ENCODE measurements around the gene ZNF594. TPM values are rescaled to one million over a fixed set of nuclear protein-coding genes. Genes with fewer than 3 reads are reported as not detected.
A peak's percentile ranks its signal among the peaks of the same experiment; 100 is the strongest.
"Not testable (repeated sequence)": the region's sequence is repeated elsewhere in the genome, so short reads cannot be mapped to it uniquely, and the experiment has no call there.

Gene ZNF594
- 1 to 10 TPM; 4.7 to 4.8 TPM for total RNA-seq

GRCh38 chr17:5191541-5192417, at the start of gene ZNF594:
Gene ZNF594, minus strand, starts transcription at chr17:5191868. Its CDS starts 7,612 bp downstream, at chr17:5184256.
- TF ChIP-seq CTCF (IDR thresholded peaks at IDR 0.05) = peak; percentile 47 to 76
- H3K27me3 ChIP-seq = no peaks in the 10 kb centered on the region
- DNase-seq (ENCODE audit: low spot score) = peak; percentile 95
- H3K9me3 ChIP-seq = peaks cover 0 to 16% of the 10 kb centered on the region in 2 donors
- peaks cover 0 to 21% of the 10 kb centered on the region in 2 donors for H3K4me1 ChIP-seq
- H3K4me3 ChIP-seq = peak within 1 kb of the TSS; percentile 94 to 95
- peak within 1 kb of the TSS; percentile 82 to 88 for H3K27ac ChIP-seq
- no peaks in the 10 kb centered on the region for H3K36me3 ChIP-seq

DNA sequence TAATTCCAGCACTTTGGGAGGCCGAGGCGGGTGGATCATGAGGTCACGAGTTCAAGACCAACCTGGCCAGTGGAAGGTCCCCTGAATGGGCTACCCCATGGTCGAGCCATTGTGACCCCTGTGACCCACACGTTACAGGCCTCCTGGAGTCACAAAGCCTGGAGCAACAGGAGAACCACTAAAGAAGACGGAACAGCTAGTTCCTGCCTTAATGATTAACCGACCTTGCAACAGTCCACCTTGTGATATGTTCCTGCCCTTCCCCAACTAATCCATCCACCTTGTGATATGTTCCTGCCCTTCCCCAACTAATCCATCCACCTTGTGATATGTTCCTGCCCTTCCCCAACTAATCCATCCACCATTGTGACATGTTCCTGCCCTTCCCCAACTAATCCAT, 48.1 kb upstream of the ZNF594 start:
- not testable (repeated sequence) for H3K4me1 ChIP-seq; DNase-seq (ENCODE audit: low spot score); H3K4me3 ChIP-seq; H3K9me3 ChIP-seq; H3K36me3 ChIP-seq; H3K27ac ChIP-seq; H3K27me3 ChIP-seq

DNA sequence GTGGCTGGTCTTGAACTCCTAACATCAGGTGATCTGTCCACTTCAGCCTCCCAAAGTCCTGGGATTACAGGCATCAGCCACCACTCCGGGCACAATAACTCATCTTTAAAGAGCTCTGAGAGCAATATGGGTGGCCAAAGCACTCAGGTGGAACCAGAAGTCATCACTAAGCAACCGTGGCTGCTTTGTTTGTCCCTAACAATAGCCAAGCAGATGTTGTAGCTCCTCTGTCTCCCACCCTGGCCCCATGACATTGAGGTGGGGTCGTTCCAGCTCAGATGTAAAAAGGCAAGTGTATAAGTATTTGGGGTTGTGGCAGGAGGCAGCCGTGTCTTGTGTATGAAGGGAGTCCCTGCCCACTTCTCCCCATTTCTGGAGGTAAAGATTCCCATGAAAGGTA, 46.7 kb upstream of the ZNF594 start:
- no peak overlapping the region for H3K4me3 ChIP-seq
- H3K27ac ChIP-seq = no peak overlapping the region
- H3K27me3 ChIP-seq = no peaks in the 10 kb centered on the region
- no peaks in the 10 kb centered on the region for H3K36me3 ChIP-seq
- H3K9me3 ChIP-seq = no peaks in the 10 kb centered on the region
- no peak for TF ChIP-seq CTCF (IDR thresholded peaks at IDR 0.05)
- no peak for DNase-seq (ENCODE audit: low spot score)
- H3K4me1 ChIP-seq = no peaks in the 10 kb centered on the region

DNA sequence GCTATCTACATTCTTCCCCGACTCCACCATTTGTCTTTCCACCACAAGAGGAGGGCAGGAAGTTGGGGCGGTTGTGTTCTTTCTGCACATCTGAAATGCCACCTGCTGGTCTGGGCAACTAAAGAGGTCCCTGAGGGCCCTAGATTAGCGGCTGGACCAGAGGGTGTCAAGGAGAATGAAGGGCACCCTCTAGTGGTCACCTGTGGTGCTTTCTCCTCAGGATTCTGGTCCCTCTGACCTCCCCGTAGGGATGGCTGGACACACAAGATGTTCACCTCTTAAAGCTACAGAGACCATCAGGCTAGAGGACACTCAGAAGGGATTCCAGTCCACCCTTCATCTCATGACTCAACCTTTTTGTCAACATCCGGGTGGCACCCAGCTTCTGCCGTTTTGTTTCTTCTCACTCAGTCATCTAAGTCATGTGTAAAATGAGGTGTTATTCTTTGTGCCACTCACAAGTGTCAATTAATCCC, 45.9 kb upstream of the ZNF594 start:
- Histone ChIP-seq H3K4me3 (no peak overlapping the region), H3K9me3 (no peaks in the 10 kb centered on the region), H3K36me3 (no peaks in the 10 kb centered on the region), H3K27ac (no peak overlapping the region), H3K4me1 (no peaks in the 10 kb centered on the region), H3K27me3 (no peaks in the 10 kb centered on the region)
- peak; percentile 60 for DNase-seq (ENCODE audit: low spot score)
- TF ChIP-seq CTCF (IDR thresholded peaks at IDR 0.05) = peak in 1 of 2 donors; percentile 56

DNA sequence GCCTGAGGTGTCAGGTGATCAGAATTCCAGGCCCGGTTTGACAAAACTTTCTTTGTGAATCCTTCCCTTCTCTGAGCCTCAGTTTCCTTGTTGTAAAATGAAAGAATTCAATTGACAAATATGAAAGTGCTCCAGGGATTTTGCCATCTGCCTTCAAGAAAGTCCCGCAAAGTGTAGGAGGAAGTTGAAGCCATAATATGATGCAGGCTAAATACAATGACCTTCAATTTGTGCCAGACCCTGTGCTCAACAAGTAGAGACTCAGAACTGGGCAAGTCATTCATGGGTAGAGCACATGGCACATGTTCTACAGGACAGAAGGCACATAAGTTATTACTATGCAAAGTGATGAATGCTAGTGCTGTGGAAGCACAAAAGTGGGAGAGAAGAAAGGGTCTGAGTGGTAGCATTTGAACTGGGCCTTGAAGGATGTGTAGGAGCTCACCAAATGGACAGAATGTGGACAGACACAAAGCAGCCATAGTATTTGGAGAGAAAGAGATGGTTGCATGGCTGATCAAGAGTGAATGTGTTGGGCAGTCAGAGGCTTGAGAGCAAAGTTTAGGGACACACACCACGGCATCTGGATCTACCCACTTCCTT, 45.4 kb upstream of the ZNF594 start:
- Histone ChIP-seq H3K9me3 (no peaks in the 10 kb centered on the region), H3K4me1 (no peaks in the 10 kb centered on the region), H3K4me3 (no peak overlapping the region), H3K27me3 (no peaks in the 10 kb centered on the region), H3K36me3 (no peaks in the 10 kb centered on the region), H3K27ac (no peak overlapping the region)
- TF ChIP-seq CTCF (IDR thresholded peaks at IDR 0.05) = no peak
- DNase-seq (ENCODE audit: low spot score) = no peak
